Neuronal stem cell (in vitro differentiated cells): ENCODE results near the gene CABP1.

ENCODE experiments used
- DNase-seq: peaks from one replicate; pipeline ENCODE4 v3.0.0-alpha.2; 2013; ENCODE audit warnings: low spot score
- H2AFZ ChIP-seq: one replicate; pipeline ENCODE4 v1.6.1; 2013; ENCODE audit warnings: mild to moderate bottlenecking, low read length, inconsistent platforms
- H2AK5ac ChIP-seq: 2 replicates; pipeline ENCODE4 v1.6.1; 2013; ENCODE audit warnings: low read depth, mild to moderate bottlenecking, inconsistent platforms, low read length, moderate library complexity, mixed read lengths
- H2BK120ac ChIP-seq: 2 replicates; pipeline ENCODE4 v1.6.1; 2013; ENCODE audit warnings: low read depth, mild to moderate bottlenecking, inconsistent platforms, low read length, moderate library complexity, mixed read lengths
- H2BK12ac ChIP-seq: one replicate; pipeline ENCODE4 v1.6.1; 2013; ENCODE audit warnings: low read length, inconsistent platforms
- H2BK15ac ChIP-seq: 2 replicates; pipeline ENCODE4 v1.6.1; 2013; ENCODE audit warnings: mild to moderate bottlenecking, low read length, inconsistent platforms, mixed read lengths
- H2BK5ac ChIP-seq: one replicate; pipeline ENCODE4 v1.6.1; 2013; ENCODE audit warnings: inconsistent platforms, mild to moderate bottlenecking, low read length, moderate library complexity
- H3K14ac ChIP-seq: one replicate; pipeline ENCODE4 v1.6.1; 2013; ENCODE audit warnings: low read length, inconsistent platforms
- H3K18ac ChIP-seq: 2 replicates; pipeline ENCODE4 v1.6.1; 2013; ENCODE audit warnings: low read length, inconsistent platforms
- H3K23ac ChIP-seq: 2 replicates; pipeline ENCODE4 v1.6.1; 2013; ENCODE audit warnings: low read depth, mild to moderate bottlenecking, mixed read lengths, low read length, inconsistent platforms; ENCODE audit not compliant: poor library complexity
- H3K27ac ChIP-seq: replicated peaks from 3 replicates; pipeline ENCODE4 v1.5.1; 2013; ENCODE audit warnings: low read length, inconsistent platforms
- H3K27me3 ChIP-seq, 3 experiments: 2 replicates each; pipeline ENCODE4 v1.6.1; 2013; ENCODE audit warnings: low read length in 3 of 3, mild to moderate bottlenecking in 2 of 3, inconsistent platforms in 1 of 3, low read depth in 1 of 3, mixed read lengths in 1 of 3, moderate library complexity in 1 of 3; ENCODE audit not compliant: control insufficient read depth in 3 of 3, insufficient read depth in 3 of 3
- H3K36me3 ChIP-seq, 2 donors: replicated peaks in 1 of 2; 2 replicates each; pipeline ENCODE4 v1.6.1; 2013; ENCODE audit warnings: low read length in 2 of 2; ENCODE audit not compliant: control insufficient read depth in 2 of 2, insufficient read depth in 2 of 2
- H3K4ac ChIP-seq: 2 replicates; pipeline ENCODE4 v1.6.1; 2013; ENCODE audit warnings: inconsistent platforms, mild to moderate bottlenecking, low read length, moderate library complexity
- H3K4me1 ChIP-seq, 2 donors: 1 replicate in 1 of 2; 2 replicates in 1 of 2; pipeline ENCODE4 v1.6.1; 2013; ENCODE audit warnings: low read length in 2 of 2, low read depth in 1 of 2; ENCODE audit not compliant: control insufficient read depth in 2 of 2, insufficient read depth in 1 of 2
- H3K4me2 ChIP-seq: one replicate; pipeline ENCODE4 v1.6.1; 2013; ENCODE audit warnings: mild to moderate bottlenecking, low read length, inconsistent platforms; ENCODE audit not compliant: insufficient read depth, poor library complexity, severe bottlenecking
- H3K4me3 ChIP-seq, 2 donors: 2 replicates each; pipeline ENCODE4 v1.5.1; 2013; ENCODE audit warnings: low read length in 2 of 2, mild to moderate bottlenecking in 2 of 2, inconsistent platforms in 1 of 2, moderate library complexity in 1 of 2
- H3K79me1 ChIP-seq: one replicate; pipeline ENCODE4 v1.6.1; 2013; ENCODE audit warnings: low read depth, mild to moderate bottlenecking, inconsistent platforms, low read length, moderate library complexity
- H3K9ac ChIP-seq: one replicate; pipeline ENCODE4 v1.6.1; 2013; ENCODE audit warnings: mild to moderate bottlenecking, low read depth, low read length, inconsistent platforms; ENCODE audit not compliant: poor library complexity
- H3K9me3 ChIP-seq, 2 donors: replicated peaks in 1 of 2; 2 replicates each; pipeline versions ENCODE3 to v1.6.1; 2013; ENCODE audit warnings: low read length in 2 of 2, mild to moderate bottlenecking in 2 of 2, inconsistent platforms in 1 of 2, low read depth in 1 of 2, mixed read lengths in 1 of 2, moderate library complexity in 1 of 2; ENCODE audit not compliant: control insufficient read depth in 2 of 2, insufficient read depth in 1 of 2
- H4K8ac ChIP-seq: one replicate; pipeline ENCODE4 v1.6.1; 2013; ENCODE audit warnings: low read depth, mild to moderate bottlenecking, inconsistent platforms, low read length, moderate library complexity
- H4K91ac ChIP-seq: one replicate; pipeline ENCODE4 v1.6.1; 2013; ENCODE audit warnings: low read length, low read depth, mild to moderate bottlenecking, inconsistent platforms; ENCODE audit not compliant: poor library complexity
- WGBS, 2 donors: extraction: QIAGEN DNeasy Blood & Tissue Kit; methylation state at CpG; one replicate each; pipeline ENCODE4 v1.1.7; 2013; ENCODE audit warnings: missing lambda C conversion rate in 2 of 2, mixed read lengths in 1 of 2; ENCODE audit not compliant: insufficient read length in 2 of 2, insufficient replicate concordance in 1 of 2; ENCODE audit errors: extremely low coverage in 2 of 2; 5-methylcytosine and 5-hydroxymethylcytosine counted together

Gene CABP1

GRCh38 chr12:120646044-120646443 lies 5.6 kb downstream of the CABP1 start:
- Histone ChIP-seq H3K36me3 (no peaks in the 10 kb centered on the region), H3K27me3 (peaks cover 2 to 62% (median 20%) of the 10 kb centered on the region in 3 experiments), H3K9ac (no peak overlapping the region), H2BK120ac (no peak overlapping the region), H3K4me3 (no peak overlapping the region), H3K79me1 (no peaks in the 10 kb centered on the region), H2BK12ac (no peak overlapping the region), H2BK15ac (no peak overlapping the region), H3K4me1 (peaks cover 13 to 17% of the 10 kb centered on the region in 2 donors), H3K4ac (no peak overlapping the region), H3K4me2 (no peak overlapping the region), H3K23ac (no peak overlapping the region), H4K91ac (no peak overlapping the region), H4K8ac (no peak overlapping the region), H2AFZ (no peak overlapping the region), H2BK5ac (no peak overlapping the region), H3K9me3 (no peaks in the 10 kb centered on the region), H2AK5ac (no peak overlapping the region), H3K14ac (no peak overlapping the region), H3K27ac (no peak overlapping the region), H3K18ac (no peak overlapping the region)
- WGBS, 2 donors = no CpG with 5 or more reads among the region's 6 CpGs
- no peak for DNase-seq

- Histone ChIP-seq H3K27ac (no peak overlapping the region), H2AFZ (no peak overlapping the region), H3K4ac (no peak overlapping the region), H2BK120ac (no peak overlapping the region), H3K27me3 (peaks cover 0 to 59% (median 7%) of the 10 kb centered on the region in 3 experiments), H2BK15ac (no peak overlapping the region), H3K9ac (no peak overlapping the region), H2BK12ac (no peak overlapping the region), H3K36me3 (no peaks in the 10 kb centered on the region), H3K23ac (no peak overlapping the region), H2AK5ac (no peak overlapping the region), H3K18ac (no peak overlapping the region), H3K4me1 (peaks cover 14% of the 10 kb centered on the region in 2 donors), H4K8ac (no peak overlapping the region), H3K79me1 (no peaks in the 10 kb centered on the region), H3K14ac (no peak overlapping the region), H2BK5ac (no peak overlapping the region), H3K4me3 (no peak overlapping the region), H3K9me3 (no peaks in the 10 kb centered on the region), H3K4me2 (no peak overlapping the region), H4K91ac (no peak overlapping the region)
- WGBS, 2 donors = no CpG with 5 or more reads among the region's 13 CpGs
- no peak for DNase-seq
Observed at GRCh38 chr12:120647375-120647755, 6.9 kb downstream of the CABP1 start.

- H2AK5ac ChIP-seq = no peak overlapping the region
- DNase-seq = no peak
- no peaks in the 10 kb centered on the region for H3K36me3 ChIP-seq
- peak overlapping the region; percentile 23 for H3K4me2 ChIP-seq
- H4K91ac ChIP-seq = no peak overlapping the region
- no peak overlapping the region for H3K27ac ChIP-seq
- H3K9ac ChIP-seq = no peak overlapping the region
- H3K18ac ChIP-seq = peak overlapping the region; percentile 74
- peak overlapping the region; percentile 98 for H2AFZ ChIP-seq
- H3K4me1 ChIP-seq = peaks cover 14 to 18% of the 10 kb centered on the region in 2 donors
- H2BK12ac ChIP-seq = no peak overlapping the region
- no peak overlapping the region for H3K23ac ChIP-seq
- no peaks in the 10 kb centered on the region for H3K9me3 ChIP-seq
- no peak overlapping the region for H3K14ac ChIP-seq
- peak overlapping the region; percentile 64 for H2BK15ac ChIP-seq
- no CpG with 5 or more reads among the region's 33 CpGs for WGBS, 2 donors
- peak overlapping the region; percentile 9 to 46 for H3K4me3 ChIP-seq
- H3K79me1 ChIP-seq = no peaks in the 10 kb centered on the region
- H2BK120ac ChIP-seq = no peak overlapping the region
- no peak overlapping the region for H3K4ac ChIP-seq
- peaks cover 0 to 36% (median 3%) of the 10 kb centered on the region in 3 experiments for H3K27me3 ChIP-seq
- H2BK5ac ChIP-seq = no peak overlapping the region
- no peak overlapping the region for H4K8ac ChIP-seq
Observed at GRCh38 chr12:120649442-120650232, 9.2 kb downstream of the CABP1 start.

- Histone ChIP-seq H3K4ac (no peak overlapping the region), H3K9me3 (no peaks in the 10 kb centered on the region), H3K79me1 (no peaks in the 10 kb centered on the region), H3K9ac (no peak overlapping the region), H2AK5ac (no peak overlapping the region), H2BK12ac (no peak overlapping the region), H2BK5ac (no peak overlapping the region), H3K14ac (no peak overlapping the region), H2BK15ac (no peak overlapping the region), H3K27ac (no peak overlapping the region), H3K23ac (no peak overlapping the region), H3K27me3 (peaks cover 0 to 30% (median 3%) of the 10 kb centered on the region in 3 experiments), H3K4me3 (no peak overlapping the region), H3K36me3 (no peaks in the 10 kb centered on the region), H2AFZ (peak overlapping the region; percentile 98), H3K4me2 (no peak overlapping the region), H2BK120ac (no peak overlapping the region), H4K8ac (no peak overlapping the region), H3K18ac (no peak overlapping the region), H3K4me1 (peaks cover 14 to 18% of the 10 kb centered on the region in 2 donors), H4K91ac (no peak overlapping the region)
- DNase-seq = no peak
- no CpG with 5 or more reads among the region's 12 CpGs for WGBS, 2 donors
Observed at GRCh38 chr12:120650233-120650690, 9.8 kb downstream of the CABP1 start.
